ENCODE measurements around the gene GULP1.

GULP1 gene

DNA sequence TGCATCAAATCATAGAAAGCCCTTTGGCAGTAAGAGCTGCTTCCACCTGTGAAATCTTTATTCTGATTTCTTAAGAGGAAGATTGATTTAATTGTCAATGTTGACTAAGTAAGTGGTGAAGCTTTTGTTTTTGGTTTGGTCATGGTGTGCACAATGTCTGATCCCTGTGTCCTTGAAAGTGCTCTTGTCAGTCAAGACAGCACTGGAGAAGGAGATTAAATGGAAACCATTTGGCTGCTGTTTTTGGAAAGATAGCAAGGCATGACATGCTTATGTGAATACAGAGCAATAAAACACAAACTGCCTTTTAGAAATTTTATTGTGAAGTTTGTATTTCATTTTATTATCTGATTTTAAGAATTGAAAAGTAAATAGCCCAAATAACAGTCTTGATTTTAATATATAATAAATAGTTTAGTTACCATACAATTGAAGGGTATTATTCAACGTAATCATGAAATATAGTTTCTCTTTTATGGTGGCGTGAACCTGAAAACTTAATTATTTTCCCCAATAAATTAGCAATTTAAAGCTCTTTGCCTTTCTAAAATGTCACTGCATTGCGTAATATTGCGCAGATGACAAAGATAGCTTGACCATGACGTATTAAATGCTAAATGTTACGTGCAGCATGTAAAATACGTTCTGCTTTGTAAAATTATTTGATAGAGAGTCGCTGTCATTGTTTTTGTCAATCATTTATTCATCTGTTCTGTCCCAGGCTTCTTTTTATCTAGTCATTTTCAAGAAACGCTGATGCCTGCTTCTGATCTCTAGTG, 69.0 kb downstream of the GULP1 start:
- no peak for DNase-seq (ENCODE audit: low read depth)

GRCh38 chr2:188364033-188364630, 72.5 kb downstream of the GULP1 start:
- DNase-seq (ENCODE audit: low read depth), result no peak
- no peak overlapping the region for H3K4me3 ChIP-seq (ENCODE audit: low read depth, low read length)

More for the DNA sequence above, 69.0 kb downstream of the GULP1 start:
- no peak overlapping the region for H3K4me3 ChIP-seq (ENCODE audit: low read depth, low read length)

- no peak overlapping the region for H3K4me3 ChIP-seq (ENCODE audit: low read depth, low read length)
- DNase-seq (ENCODE audit: low read depth), result no peak
Measured at GRCh38 chr2:188365058-188365641, 73.5 kb downstream of the GULP1 start.

DNA sequence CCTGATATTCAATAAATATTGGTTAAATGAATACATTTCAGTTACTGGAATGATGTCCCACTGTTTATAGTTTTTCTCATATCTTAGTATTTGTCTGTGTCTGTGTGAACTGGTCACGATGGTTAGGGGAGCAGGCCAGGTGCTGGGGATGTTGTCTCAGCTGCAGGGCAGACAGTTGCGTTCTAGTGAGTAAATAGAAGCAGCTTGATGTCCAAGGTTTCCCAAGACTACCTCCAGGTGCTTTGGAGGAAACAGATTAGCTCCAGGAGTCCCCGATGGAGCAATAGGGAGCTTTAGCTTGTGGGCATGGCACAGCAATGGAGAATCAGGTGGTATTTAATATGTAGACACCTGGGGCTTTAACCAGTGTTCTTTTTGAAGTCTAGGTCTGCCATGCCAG, 75.5 kb downstream of the GULP1 start:
- DNase-seq (ENCODE audit: low read depth), result no peak

GRCh38 chr2:188369365-188369764, 77.7 kb downstream of the GULP1 start:
- DNase-seq (ENCODE audit: low read depth), result no peak
- no peak overlapping the region for H3K4me3 ChIP-seq (ENCODE audit: low read depth, low read length)

More for the DNA sequence above, 75.5 kb downstream of the GULP1 start:
- H3K4me3 ChIP-seq (ENCODE audit: low read depth, low read length), result no peak overlapping the region

DNA sequence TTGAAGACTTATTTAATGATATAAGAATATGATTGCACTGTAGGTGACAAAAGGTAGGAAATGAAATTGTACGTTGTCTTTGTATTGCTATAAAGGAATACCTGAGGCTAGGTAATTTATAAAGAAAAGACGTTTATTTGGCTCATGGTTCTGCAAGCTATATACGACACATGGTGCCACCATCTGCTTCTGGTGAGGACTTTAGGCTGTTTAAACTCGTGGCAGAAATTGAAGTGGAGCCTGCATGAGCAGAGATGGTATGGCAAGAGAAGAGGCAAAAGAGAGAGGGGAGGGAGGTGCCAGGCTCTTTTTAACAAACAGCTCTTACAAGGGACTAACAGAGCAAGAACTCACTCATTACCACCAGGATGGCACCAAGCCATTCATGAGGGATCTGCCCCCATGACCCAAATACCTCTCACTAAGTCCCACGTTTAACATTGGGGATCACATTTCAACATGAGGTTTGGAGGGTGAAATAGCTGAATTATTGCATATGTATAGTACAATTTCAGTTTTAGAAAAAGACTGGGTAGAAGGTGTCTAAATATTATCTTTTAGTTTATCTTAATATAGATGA, 86.8 kb downstream of the GULP1 start:
- DNase-seq (ENCODE audit: low read depth), result no peak
- no peak overlapping the region for H3K4me3 ChIP-seq (ENCODE audit: low read depth, low read length)

DNA sequence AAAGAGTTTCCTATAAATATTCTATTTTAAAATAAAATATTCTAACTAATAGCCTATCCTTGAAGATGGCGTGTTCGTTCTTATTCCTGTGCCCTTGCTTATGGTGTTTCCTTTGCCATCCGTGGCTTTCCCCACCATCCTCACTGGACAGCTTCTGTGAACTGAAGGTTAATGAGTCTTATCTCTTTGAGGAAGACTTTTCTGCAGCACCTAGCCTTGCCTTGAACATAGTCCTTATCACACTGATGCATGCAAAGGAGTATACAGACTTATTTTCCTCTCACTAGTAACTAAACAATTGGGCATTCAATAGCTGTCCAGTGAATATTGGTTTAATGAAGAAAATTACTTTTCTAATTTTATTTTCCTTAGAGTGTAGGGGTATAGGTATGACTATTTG, 88.1 kb downstream of the GULP1 start:
- DNase-seq (ENCODE audit: low read depth), result no peak

DNA sequence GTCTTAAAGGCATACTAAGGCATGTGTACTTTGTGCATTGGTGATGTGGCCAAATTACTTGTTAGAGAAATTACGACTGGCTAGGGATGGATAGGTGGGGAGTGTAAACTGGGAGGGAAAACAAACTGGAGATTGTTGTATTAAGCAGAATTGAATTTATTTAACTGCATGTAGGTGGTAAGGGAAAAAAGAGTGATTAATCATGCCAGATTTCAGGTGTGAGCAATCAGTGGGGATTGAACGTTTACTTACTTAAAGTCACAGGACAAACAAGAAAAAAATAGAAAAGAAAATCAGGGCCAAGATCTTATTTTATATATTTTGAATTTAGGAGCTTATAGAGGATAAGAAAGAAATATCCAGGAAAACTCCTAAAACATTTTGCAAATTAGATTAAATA, 88.6 kb downstream of the GULP1 start:
- H3K4me3 ChIP-seq (ENCODE audit: low read depth, low read length), result no peak overlapping the region
- no peak for DNase-seq (ENCODE audit: low read depth)

More for the DNA sequence above, 88.1 kb downstream of the GULP1 start:
- no peak overlapping the region for H3K4me3 ChIP-seq (ENCODE audit: low read depth, low read length)

DNA sequence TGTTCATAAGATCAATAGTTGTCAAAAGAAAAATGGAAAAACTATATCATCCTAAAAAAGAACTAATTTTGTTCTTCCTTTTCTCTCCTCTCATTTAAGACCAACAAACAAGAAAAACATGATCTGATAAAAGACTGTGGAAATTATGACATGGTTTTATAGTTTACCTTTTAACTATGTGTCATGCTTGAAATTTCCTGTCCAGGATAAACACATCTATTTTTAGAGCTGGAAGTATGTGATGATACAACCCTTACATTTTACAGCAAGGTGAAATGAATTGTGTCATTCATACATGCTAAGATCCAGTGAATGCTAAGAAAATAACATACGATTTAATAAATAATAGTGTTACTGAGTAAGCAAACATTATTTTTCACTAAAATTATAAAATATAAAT, 89.9 kb downstream of the GULP1 start:
- DNase-seq (ENCODE audit: low read depth), result no peak
- no peak overlapping the region for H3K4me3 ChIP-seq (ENCODE audit: low read depth, low read length)

DNA sequence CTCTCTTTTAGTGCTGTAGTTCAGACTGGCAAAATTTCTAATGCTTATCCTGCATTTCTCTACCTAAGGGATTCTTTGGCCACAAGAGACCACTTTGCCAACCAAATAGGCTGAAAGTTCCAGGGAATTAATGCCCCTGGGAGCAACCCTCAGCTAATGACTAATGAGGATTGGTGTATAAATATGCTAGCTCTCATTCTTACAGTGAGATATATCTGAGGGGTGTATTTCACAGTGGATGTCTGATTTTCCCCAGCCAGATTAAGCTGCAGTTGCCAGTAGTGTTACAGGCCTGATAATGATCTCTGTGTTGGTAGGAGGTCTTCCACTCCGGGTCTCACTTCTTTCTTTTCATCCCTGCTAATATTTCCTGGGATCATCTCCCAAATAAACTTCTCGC, 90.4 kb downstream of the GULP1 start:
- no peak overlapping the region for H3K4me3 ChIP-seq (ENCODE audit: low read depth, low read length)
- DNase-seq (ENCODE audit: low read depth), result no peak

DNA sequence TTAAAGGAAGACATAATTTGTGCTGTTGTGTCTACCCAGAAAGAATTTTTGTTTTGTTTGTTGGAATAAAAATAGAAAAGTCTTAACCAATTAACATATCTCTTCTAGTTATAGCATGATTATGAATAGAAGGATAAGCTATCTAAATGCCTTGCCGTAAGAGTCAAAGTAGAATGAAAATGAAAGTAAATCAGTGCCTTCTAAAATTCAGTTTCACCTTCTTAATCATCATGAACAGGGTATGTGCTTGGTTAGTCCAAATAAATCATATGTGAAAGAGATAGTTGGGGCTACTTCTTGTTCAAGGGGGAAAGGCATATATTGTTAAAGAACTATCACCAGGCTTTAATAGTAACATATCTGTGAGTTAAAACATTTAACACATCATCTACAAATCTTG, 91.5 kb downstream of the GULP1 start:
- no peak overlapping the region for H3K4me3 ChIP-seq (ENCODE audit: low read depth, low read length)
- DNase-seq (ENCODE audit: low read depth), result no peak

DNA sequence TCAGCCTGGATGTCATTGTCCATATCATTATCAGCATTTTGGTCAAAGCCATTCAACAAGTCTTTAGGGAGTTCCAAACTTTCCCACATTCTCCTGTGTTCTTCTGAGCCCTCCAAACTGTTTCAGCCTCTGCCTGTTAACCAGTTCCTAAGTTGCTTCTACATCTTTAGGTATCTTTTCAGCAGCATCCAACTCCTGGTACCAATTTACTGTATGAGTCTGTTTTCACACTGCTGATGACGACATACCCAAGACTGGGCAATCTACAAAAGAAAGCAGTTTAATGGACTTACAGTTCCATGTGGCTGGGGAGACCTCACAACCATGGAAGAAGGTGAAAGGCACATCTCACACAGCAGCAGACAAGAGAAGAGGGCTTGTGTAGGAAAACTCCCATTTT, 94.2 kb downstream of the GULP1 start:
- DNase-seq (ENCODE audit: low read depth), result no peak
- no peak overlapping the region for H3K4me3 ChIP-seq (ENCODE audit: low read depth, low read length)

- DNase-seq (ENCODE audit: low read depth), result no peak
- H3K4me3 ChIP-seq (ENCODE audit: low read depth, low read length), result no peak overlapping the region
Measured at GRCh38 chr2:188388831-188389230, 97.2 kb downstream of the GULP1 start.

- no peak for DNase-seq (ENCODE audit: low read depth)
- H3K4me3 ChIP-seq (ENCODE audit: low read depth, low read length), result no peak overlapping the region
Measured at GRCh38 chr2:188391354-188391753, 99.7 kb downstream of the GULP1 start.

DNA sequence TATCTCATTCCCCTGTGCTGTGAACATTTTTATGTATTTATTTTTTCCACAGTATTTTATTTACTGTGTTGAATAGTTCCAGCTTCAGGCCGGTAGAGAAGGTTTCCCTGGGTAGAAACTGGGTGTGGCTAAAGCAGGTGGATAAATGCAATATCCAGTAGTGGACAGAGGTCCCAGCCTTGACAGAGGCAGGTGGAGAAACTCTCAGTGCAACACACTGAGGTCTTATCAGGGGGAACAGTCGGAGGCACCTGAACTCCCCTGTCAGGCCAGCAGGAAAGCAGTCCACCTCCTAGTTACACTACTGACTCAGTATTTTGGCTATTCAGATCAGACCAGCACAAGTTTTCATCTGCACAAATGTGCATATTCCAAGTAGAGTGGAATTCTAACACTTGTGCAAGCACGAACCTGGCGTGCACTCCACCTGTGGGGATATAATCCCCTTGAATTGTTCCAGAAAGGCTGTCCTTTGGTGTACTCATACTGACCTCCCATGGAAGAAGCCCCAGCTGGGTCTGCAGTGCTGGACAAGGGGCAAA, 103.3 kb downstream of the GULP1 start:
- H3K4me3 ChIP-seq (ENCODE audit: low read depth, low read length), result no peak overlapping the region
- DNase-seq (ENCODE audit: low read depth), result no peak

- no peak overlapping the region for H3K4me3 ChIP-seq (ENCODE audit: low read depth, low read length)
- no peak for DNase-seq (ENCODE audit: low read depth)
Measured at GRCh38 chr2:188395903-188396689, 104.4 kb downstream of the GULP1 start.

- no peak overlapping the region for H3K4me3 ChIP-seq (ENCODE audit: low read depth, low read length)
- DNase-seq (ENCODE audit: low read depth), result no peak
Measured at GRCh38 chr2:188399159-188399558, 107.5 kb downstream of the GULP1 start.

GRCh38 chr2:188403676-188404075, 112.0 kb downstream of the GULP1 start:
- no peak overlapping the region for H3K4me3 ChIP-seq (ENCODE audit: low read depth, low read length)
- no peak for DNase-seq (ENCODE audit: low read depth)

DNA sequence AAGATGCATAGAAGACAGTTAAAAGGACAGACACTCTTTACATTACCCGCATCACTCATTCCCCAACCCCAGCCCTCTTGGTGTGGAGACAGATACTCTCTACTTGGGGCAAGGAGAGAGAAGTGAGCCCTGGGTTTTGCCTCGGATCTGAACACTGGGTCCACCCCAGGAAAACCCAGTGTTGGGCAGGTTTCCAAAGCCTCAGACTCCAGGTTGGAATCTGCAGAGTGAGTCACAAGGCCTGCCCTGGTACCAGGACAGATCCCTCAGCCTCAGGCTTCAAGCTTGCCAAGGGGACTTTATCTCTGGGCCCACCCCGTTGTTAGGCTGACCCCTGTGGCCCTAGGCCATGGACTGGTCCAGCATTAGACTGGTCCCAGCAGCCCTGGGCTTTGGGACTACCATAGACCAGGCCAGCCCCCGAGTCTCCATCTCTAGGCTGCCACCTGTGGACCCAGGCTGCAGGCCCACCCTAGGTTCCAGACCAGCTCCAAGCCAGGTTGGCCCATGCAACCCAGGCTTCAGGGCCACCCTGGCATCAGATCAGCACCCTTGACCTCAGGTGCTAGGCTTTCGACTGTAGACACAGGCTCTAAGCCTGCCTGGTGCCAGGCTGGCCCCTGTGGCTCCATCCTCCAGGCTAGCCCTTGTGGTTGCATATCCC, 112.8 kb downstream of the GULP1 start:
- DNase-seq (ENCODE audit: low read depth), result no peak
- no peak overlapping the region for H3K4me3 ChIP-seq (ENCODE audit: low read depth, low read length)
